HepG2 (cell line): Measurements from ENCODE around the gene ZNF503. TPM values are rescaled to one million over a fixed set of nuclear protein-coding genes. Genes with fewer than 3 reads are reported as not detected.
A peak's percentile ranks its signal among the peaks of the same experiment; 100 is the strongest.

Experiments used
- ATRX ChIP-seq: sonication (generic); formaldehyde crosslinking; IDR thresholded peaks from 2 replicates; pipeline ENCODE4 v1.4.0; 2020; ENCODE audit warnings: missing genetic modification reagents, borderline replicate concordance
- FOXK1 ChIP-seq: sonication (generic); formaldehyde crosslinking; IDR thresholded peaks from 2 replicates; pipeline ENCODE4 v1.4.0; 2020; ENCODE audit warnings: low read depth, missing genetic modification reagents, borderline replicate concordance
- ISL2 ChIP-seq: sonication (generic); formaldehyde crosslinking; IDR thresholded peaks from 2 replicates; pipeline ENCODE4 v1.5.0; 2020; ENCODE audit warnings: missing genetic modification reagents
- MXD4 ChIP-seq: IDR thresholded peaks from 2 replicates; pipeline ENCODE4 v1.6.1; 2016; ENCODE audit warnings: mild to moderate bottlenecking, missing biosample characterization, missing genetic modification reagents
- PTBP1 ChIP-seq: fragments of 200-400 bp; formaldehyde crosslinking; IDR thresholded peaks from 2 replicates; pipeline ENCODE4 v1.6.1; 2018; ENCODE audit warnings: low read length, low read depth; ENCODE audit not compliant: poor library complexity, severe bottlenecking
- REPIN1 ChIP-seq: sonication (generic); formaldehyde crosslinking; IDR thresholded peaks from 2 replicates; pipeline ENCODE4 v1.8.0; 2022; ENCODE audit warnings: missing genetic modification reagents, low read depth, mild to moderate bottlenecking, borderline replicate concordance
- ZHX2 ChIP-seq, 2 experiments: sonication (generic) in 1 of 2; formaldehyde crosslinking in 1 of 2; IDR thresholded peaks; 2 replicates each; pipeline versions ENCODE4 v1.6.1 to v1.9.0; 2014 to 2022; ENCODE audit warnings: antibody characterized with exemption in 1 of 2, borderline replicate concordance in 1 of 2, inconsistent platforms in 1 of 2, low read depth in 1 of 2, missing genetic modification reagents in 1 of 2
- ZNF232 ChIP-seq: sonication (generic); formaldehyde crosslinking; IDR thresholded peaks from 2 replicates; pipeline ENCODE4 v1.4.0; 2020; ENCODE audit warnings: missing genetic modification reagents, borderline replicate concordance
- ZNF281 ChIP-seq: sonication (generic); formaldehyde crosslinking; IDR thresholded peaks from 2 replicates; pipeline ENCODE4 v1.4.0; 2020; ENCODE audit warnings: missing genetic modification reagents, borderline replicate concordance
- ZNF282 ChIP-seq: fragments of 450-650 bp; IDR thresholded peaks from 2 replicates; pipeline ENCODE4 v1.6.1; 2018; ENCODE audit not compliant: partially characterized antibody
- ZNF709 ChIP-seq: sonication (generic); formaldehyde crosslinking; IDR thresholded peaks from 2 replicates; pipeline ENCODE4 v1.5.0; 2020; ENCODE audit warnings: mild to moderate bottlenecking, missing genetic modification reagents
- ZSCAN25 ChIP-seq: sonication (generic); formaldehyde crosslinking; IDR thresholded peaks from 2 replicates; pipeline ENCODE4 v1.8.0; 2022; ENCODE audit warnings: mild to moderate bottlenecking, missing genetic modification reagents
- polyA plus RNA-seq, 8 experiments: library from polyadenylated mRNA; depleted of rRNA in 3 of 8; stranded (reverse) in 7 of 8; unstranded in 1 of 8; fragments of >200 nt; fragmentation: Illumina TruSeq in 4 of 8; extraction: Trizol in 4 of 8; gene quantifications; 2 replicates each; pipeline versions ENCODE4 v1.2.1 to v1.2.3, GENCODE V29; 2011 to 2016; ENCODE audit warnings: low read depth in 4 of 8, missing spikeins in 1 of 8, mixed read lengths in 1 of 8; ENCODE audit not compliant: insufficient read depth in 1 of 8
- total RNA-seq, 5 experiments: library from RNA; depleted of rRNA; stranded (reverse); fragments of >200 nt; fragmentation: Illumina TruSeq; extraction: Trizol; gene quantifications; 2 replicates each; pipeline ENCODE4 v1.2.3, GENCODE V29; 2016; ENCODE audit warnings: low read depth in 1 of 5
- TF ChIP-seq, protein P1 (sequence below), 2 experiments: sonication (generic) in 1 of 2; formaldehyde crosslinking in 1 of 2; IDR thresholded peaks; 2 replicates each; pipeline versions ENCODE4 v1.4.0 to v1.6.1; 2018 to 2020; ENCODE audit warnings: missing genetic modification reagents in 2 of 2, borderline replicate concordance in 1 of 2, low read depth in 1 of 2, mild to moderate bottlenecking in 1 of 2, missing biosample characterization in 1 of 2
- TF ChIP-seq, protein P2 (sequence below): IDR thresholded peaks from 2 replicates; pipeline ENCODE4 v1.6.1; 2016; ENCODE audit warnings: missing compliant biosample characterization, missing genetic modification reagents, borderline replicate concordance

Gene ZNF503
- total and polyA plus RNA-seq, 2 of the 13 experiments (the other 11 are each of a cell fraction or from before 2014, with no cell fraction given) = 2.7 to 8.3 TPM

- TF ChIP-seq, protein P1, sequence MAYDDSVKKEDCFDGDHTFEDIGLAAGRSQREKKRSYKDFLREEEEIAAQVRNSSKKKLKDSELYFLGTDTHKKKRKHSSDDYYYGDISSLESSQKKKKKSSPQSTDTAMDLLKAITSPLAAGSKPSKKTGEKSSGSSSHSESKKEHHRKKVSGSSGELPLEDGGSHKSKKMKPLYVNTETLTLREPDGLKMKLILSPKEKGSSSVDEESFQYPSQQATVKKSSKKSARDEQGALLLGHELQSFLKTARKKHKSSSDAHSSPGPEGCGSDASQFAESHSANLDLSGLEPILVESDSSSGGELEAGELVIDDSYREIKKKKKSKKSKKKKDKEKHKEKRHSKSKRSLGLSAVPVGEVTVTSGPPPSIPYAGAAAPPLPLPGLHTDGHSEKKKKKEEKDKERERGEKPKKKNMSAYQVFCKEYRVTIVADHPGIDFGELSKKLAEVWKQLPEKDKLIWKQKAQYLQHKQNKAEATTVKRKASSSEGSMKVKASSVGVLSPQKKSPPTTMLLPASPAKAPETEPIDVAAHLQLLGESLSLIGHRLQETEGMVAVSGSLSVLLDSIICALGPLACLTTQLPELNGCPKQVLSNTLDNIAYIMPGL (CRISPR knock-in tag; IDR thresholded peaks at IDR 0.05; ENCODE audit: borderline replicate concordance in 1 of 2, low read depth in 1 of 2) = peak in 1 of 2 experiments; percentile 21; a peak in 1 of 4 replicates
- TF ChIP-seq ZNF282 (no peak), ISL2 (CRISPR knock-in tag) (0 out of 2 replicates have a peak, but pooled peaks have one; percentile 45), FOXK1 (no peak), ZNF709 (peak; percentile 71; the same call in 1 of the 2 replicates), REPIN1 (CRISPR knock-in tag) (peak; percentile 15; the same call in 1 of the 2 replicates), ZHX2 (IDR thresholded peaks at IDR 0.05; ENCODE audit: low read depth) (no peak), ZHX2 (CRISPR knock-in tag; IDR thresholded peaks at IDR 0.05; ENCODE audit: borderline replicate concordance) (no peak), ZNF281 (CRISPR knock-in tag) (peak; percentile 60; the same call in 1 of the 2 replicates), ATRX (CRISPR knock-in tag) (no peak), ZNF232 (CRISPR knock-in tag) (no peak), PTBP1 (no peak), MXD4 (CRISPR knock-in tag) (no peak), ZSCAN25 (CRISPR knock-in tag) (peak; percentile 88)
- TF ChIP-seq, protein P2, sequence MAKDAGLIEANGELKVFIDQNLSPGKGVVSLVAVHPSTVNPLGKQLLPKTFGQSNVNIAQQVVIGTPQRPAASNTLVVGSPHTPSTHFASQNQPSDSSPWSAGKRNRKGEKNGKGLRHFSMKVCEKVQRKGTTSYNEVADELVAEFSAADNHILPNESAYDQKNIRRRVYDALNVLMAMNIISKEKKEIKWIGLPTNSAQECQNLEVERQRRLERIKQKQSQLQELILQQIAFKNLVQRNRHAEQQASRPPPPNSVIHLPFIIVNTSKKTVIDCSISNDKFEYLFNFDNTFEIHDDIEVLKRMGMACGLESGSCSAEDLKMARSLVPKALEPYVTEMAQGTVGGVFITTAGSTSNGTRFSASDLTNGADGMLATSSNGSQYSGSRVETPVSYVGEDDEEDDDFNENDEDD (CRISPR knock-in tag) = 0 out of 2 replicates have a peak, but pooled peaks have one; percentile 4
Measured at GRCh38 chr10:75408911-75409885, 7.6 kb upstream of the ZNF503 start (continued).
